ENCODE measurements around the gene MARCHF3.

The MARCHF3 gene

DNA sequence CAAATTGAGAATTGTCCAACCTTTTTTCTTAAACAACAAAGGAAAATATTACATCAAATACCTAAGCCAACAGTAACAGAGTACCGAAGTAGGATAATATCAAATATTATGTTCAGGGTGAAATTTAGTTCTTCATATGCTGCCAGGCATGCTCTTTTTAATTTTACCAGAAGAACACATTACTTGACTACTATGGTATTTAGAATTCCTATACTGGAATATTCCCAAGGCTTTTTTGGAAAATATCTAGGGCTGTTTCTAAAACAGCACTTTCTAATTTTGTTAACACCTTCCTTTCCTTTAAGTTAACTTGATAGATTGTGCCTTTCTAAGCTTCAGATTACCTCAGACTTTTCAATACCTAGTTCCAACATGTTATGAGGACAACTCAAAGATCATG, 48.7 kb downstream of the MARCHF3 start:
- TF ChIP-seq CTCF (IDR thresholded peaks at IDR 0.05; ENCODE audit: low read depth, low read length, missing control alignments) = no peak
- no peak for DNase-seq (ENCODE audit: low read depth)
- in situ Hi-C loops (cut with HindIII; ENCODE audit: low sequenced_read_pairs) = no loop called here
- H3K4me3 ChIP-seq (ENCODE audit: low read depth, low read length) = no peak overlapping the region

DNA sequence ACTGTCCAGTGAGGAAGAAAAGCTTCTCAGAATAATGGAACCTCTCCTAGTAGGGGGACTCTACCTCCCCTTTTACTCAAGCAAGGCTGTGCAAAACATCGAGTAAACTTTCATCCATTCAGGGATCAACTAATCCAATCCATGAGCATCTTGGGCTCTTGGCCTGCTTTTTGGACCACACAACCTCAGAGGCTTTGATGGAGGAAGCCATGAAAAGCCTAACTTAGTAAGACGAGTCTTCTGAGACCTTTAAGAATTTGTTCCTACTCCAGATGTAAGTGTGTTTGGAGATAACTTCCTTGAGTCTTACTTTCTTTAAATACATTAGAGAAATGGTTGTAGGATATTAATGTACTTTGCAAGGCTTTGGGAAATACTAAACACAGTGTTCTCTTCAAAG, 49.1 kb downstream of the MARCHF3 start:
- no peak for TF ChIP-seq CTCF (IDR thresholded peaks at IDR 0.05; ENCODE audit: low read depth, low read length, missing control alignments)
- no peak overlapping the region for H3K4me3 ChIP-seq (ENCODE audit: low read depth, low read length)
- in situ Hi-C loops (cut with HindIII; ENCODE audit: low sequenced_read_pairs) = no loop called here
- DNase-seq (ENCODE audit: low read depth) = no peak

DNA sequence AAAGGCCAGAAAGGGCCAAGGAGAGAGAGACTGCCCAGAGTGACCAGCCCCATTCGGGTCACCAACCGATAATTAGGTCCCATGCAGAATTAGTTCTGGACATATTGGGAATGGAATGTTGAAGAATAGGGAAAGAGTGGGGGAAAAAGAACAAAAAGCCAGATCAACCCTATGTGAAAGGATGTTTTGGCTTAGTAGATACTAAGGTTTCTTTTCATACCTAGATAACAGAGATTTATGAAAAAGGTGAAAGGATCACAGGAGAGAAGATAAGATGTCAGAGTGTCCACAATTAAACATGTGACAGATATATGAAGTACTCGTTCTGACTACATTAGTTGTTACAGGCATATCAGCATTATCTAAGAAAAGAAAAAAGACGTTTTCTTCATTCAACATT, 52.1 kb downstream of the MARCHF3 start:
- in situ Hi-C loops (cut with HindIII; ENCODE audit: low sequenced_read_pairs) = no loop called here

DNA sequence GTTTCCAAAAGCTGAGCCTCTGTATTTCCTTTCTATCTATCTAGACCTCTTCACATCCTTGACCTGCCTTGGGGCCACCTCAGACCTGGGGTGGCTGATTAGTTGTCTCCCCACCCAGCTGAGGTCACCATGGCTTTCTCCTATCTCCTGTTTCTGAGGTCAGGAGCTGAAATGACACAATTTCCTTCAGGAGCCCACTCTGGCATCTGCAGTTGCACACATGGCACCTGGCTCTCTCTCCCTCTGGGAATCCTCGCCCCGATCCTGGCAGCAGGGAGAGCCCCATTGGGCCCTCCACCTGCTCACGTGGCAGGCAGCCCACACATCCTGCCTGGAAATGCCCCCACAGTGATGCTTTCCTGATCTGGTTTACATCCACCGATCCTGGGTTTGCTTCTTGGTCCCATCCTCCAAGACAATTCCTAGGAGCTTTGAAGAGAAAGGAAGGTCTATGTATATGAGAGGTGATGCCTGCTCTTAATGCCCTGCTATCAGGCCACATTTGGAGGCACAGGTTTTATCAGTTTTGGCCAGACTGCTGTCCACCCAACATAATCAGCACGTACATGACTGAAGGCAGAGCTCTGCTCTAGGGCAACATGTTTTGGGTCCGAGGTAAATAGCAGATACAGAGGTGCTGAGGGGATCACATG, 53.7 kb downstream of the MARCHF3 start:
- H3K4me3 ChIP-seq (ENCODE audit: low read depth, low read length) = no peak overlapping the region
- TF ChIP-seq CTCF (IDR thresholded peaks at IDR 0.05; ENCODE audit: low read depth, low read length, missing control alignments) = no peak
- in situ Hi-C loops (cut with HindIII; ENCODE audit: low sequenced_read_pairs) = no loop called here
- no peak for DNase-seq (ENCODE audit: low read depth)

More for the DNA sequence above, 52.1 kb downstream of the MARCHF3 start:
- DNase-seq (ENCODE audit: low read depth) = no peak
- TF ChIP-seq CTCF (IDR thresholded peaks at IDR 0.05; ENCODE audit: low read depth, low read length, missing control alignments) = no peak
- H3K4me3 ChIP-seq (ENCODE audit: low read depth, low read length) = no peak overlapping the region

DNA sequence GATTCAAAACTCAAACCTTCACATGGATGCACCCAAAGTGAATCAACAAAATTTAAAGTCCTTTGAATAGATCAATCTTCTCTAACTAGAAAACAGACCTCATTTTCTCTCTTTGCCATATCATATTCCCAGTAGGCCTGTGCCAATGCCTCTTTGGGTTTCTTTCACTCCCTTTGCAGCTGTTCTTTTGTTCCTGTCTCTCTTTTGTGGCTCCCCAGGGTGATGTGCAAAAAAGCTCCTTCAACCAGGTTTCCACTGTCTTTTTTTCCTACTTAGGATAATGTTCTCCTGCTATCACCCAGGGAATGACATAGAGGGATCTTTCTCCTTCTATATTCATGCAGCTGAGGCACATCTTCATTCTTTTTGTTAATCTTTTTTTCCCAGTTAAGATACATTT, 54.6 kb downstream of the MARCHF3 start:
- TF ChIP-seq CTCF (IDR thresholded peaks at IDR 0.05; ENCODE audit: low read depth, low read length, missing control alignments) = no peak
- in situ Hi-C loops (cut with HindIII; ENCODE audit: low sequenced_read_pairs) = no loop called here
- no peak overlapping the region for H3K4me3 ChIP-seq (ENCODE audit: low read depth, low read length)
- DNase-seq (ENCODE audit: low read depth) = no peak

- in situ Hi-C loops (cut with HindIII; ENCODE audit: low sequenced_read_pairs) = no loop called here
- H3K4me3 ChIP-seq (ENCODE audit: low read depth, low read length) = no peak overlapping the region
- no peak for TF ChIP-seq CTCF (IDR thresholded peaks at IDR 0.05; ENCODE audit: low read depth, low read length, missing control alignments)
- DNase-seq (ENCODE audit: low read depth) = no peak
Observed at GRCh38 chr5:126973193-126973592, 57.2 kb downstream of the MARCHF3 start.

Measured in astrocyte of the cerebellum (primary cell).